Mesothelial cell of epicardium (in vitro differentiated cells): ENCODE measurements around the gene ARL10. TPM values are rescaled to one million over a fixed set of nuclear protein-coding genes. Genes with fewer than 3 reads are reported as not detected.
A peak's percentile ranks its signal among the peaks of the same experiment; 100 is the strongest.

ENCODE experiments used
- DNase-seq, 2 experiments: peaks; one replicate each; pipeline ENCODE4 v3.0.0; 2021; ENCODE audit warnings: low spot score in 2 of 2; ENCODE audit not compliant: unreplicated experiment in 2 of 2
- H3K27ac Mint-ChIP-seq: 2 replicates; pipeline ENCODE4 v1.8.0; 2021; ENCODE audit warnings: mixed read lengths
- H3K27me3 Mint-ChIP-seq: 2 replicates; pipeline ENCODE4 v1.8.0; 2021; ENCODE audit warnings: low read depth, mixed read lengths
- H3K36me3 Mint-ChIP-seq: 2 replicates; pipeline ENCODE4 v1.8.0; 2021; ENCODE audit warnings: mixed read lengths
- H3K4me1 Mint-ChIP-seq: 2 replicates; pipeline ENCODE4 v1.8.0; 2021; ENCODE audit warnings: mixed read lengths
- H3K4me3 Mint-ChIP-seq: 2 replicates; pipeline ENCODE4 v1.8.0; 2021; ENCODE audit warnings: mild to moderate bottlenecking, moderate library complexity, mixed read lengths
- H3K9me3 Mint-ChIP-seq: 2 replicates; pipeline ENCODE4 v1.8.0; 2021; ENCODE audit warnings: mixed read lengths
- total RNA-seq: library from RNA; stranded (reverse); gene quantifications from 3 replicates; pipeline ENCODE4 v1.2.1, GENCODE V29; 2021
- TF ChIP-seq, protein P1 (sequence below): fragments of 200-600 bp; sonication (generic); IDR thresholded peaks from one replicate; pipeline ENCODE4 v1.5.0; 2021; ENCODE audit warnings: antibody characterized with exemption; ENCODE audit not compliant: unreplicated experiment

The ARL10 gene
- total RNA-seq, 1 donor from 2014 or later, result 46.0 TPM

GRCh38 chr5:176391999-176392398 is 26.7 kb downstream of the ARL10 start:
- DNase-seq, result no peak
- TF ChIP-seq, protein P1, sequence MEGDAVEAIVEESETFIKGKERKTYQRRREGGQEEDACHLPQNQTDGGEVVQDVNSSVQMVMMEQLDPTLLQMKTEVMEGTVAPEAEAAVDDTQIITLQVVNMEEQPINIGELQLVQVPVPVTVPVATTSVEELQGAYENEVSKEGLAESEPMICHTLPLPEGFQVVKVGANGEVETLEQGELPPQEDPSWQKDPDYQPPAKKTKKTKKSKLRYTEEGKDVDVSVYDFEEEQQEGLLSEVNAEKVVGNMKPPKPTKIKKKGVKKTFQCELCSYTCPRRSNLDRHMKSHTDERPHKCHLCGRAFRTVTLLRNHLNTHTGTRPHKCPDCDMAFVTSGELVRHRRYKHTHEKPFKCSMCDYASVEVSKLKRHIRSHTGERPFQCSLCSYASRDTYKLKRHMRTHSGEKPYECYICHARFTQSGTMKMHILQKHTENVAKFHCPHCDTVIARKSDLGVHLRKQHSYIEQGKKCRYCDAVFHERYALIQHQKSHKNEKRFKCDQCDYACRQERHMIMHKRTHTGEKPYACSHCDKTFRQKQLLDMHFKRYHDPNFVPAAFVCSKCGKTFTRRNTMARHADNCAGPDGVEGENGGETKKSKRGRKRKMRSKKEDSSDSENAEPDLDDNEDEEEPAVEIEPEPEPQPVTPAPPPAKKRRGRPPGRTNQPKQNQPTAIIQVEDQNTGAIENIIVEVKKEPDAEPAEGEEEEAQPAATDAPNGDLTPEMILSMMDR, result no peak
- Mint-ChIP-seq H3K27me3 (no peaks in the 10 kb centered on the region), H3K4me1 (peaks cover 25% of the 10 kb centered on the region), H3K9me3 (no peaks in the 10 kb centered on the region), H3K36me3 (peaks cover 2% of the 10 kb centered on the region), H3K4me3 (no peak overlapping the region), H3K27ac (no peak overlapping the region)

- Mint-ChIP-seq H3K4me1 (peaks cover 20% of the 10 kb centered on the region), H3K27ac (no peak overlapping the region), H3K36me3 (peaks cover 2% of the 10 kb centered on the region), H3K27me3 (no peaks in the 10 kb centered on the region), H3K9me3 (no peaks in the 10 kb centered on the region), H3K4me3 (no peak overlapping the region)
- DNase-seq, result no peak
- TF ChIP-seq, protein P1, result no peak
These were observed 27.2 kb downstream of the ARL10 start for GRCh38 chr5:176392526-176392925.

- H3K9me3 Mint-ChIP-seq, result no peaks in the 10 kb centered on the region
- TF ChIP-seq, protein P1, result no peak
- no peak overlapping the region for H3K4me3 Mint-ChIP-seq
- H3K36me3 Mint-ChIP-seq, result peaks cover 2% of the 10 kb centered on the region
- H3K27ac Mint-ChIP-seq, result no peak overlapping the region
- no peaks in the 10 kb centered on the region for H3K27me3 Mint-ChIP-seq
- DNase-seq, result no peak
- peaks cover 15% of the 10 kb centered on the region for H3K4me1 Mint-ChIP-seq
These were observed 28.8 kb downstream of the ARL10 start for GRCh38 chr5:176394096-176394495.

DNA sequence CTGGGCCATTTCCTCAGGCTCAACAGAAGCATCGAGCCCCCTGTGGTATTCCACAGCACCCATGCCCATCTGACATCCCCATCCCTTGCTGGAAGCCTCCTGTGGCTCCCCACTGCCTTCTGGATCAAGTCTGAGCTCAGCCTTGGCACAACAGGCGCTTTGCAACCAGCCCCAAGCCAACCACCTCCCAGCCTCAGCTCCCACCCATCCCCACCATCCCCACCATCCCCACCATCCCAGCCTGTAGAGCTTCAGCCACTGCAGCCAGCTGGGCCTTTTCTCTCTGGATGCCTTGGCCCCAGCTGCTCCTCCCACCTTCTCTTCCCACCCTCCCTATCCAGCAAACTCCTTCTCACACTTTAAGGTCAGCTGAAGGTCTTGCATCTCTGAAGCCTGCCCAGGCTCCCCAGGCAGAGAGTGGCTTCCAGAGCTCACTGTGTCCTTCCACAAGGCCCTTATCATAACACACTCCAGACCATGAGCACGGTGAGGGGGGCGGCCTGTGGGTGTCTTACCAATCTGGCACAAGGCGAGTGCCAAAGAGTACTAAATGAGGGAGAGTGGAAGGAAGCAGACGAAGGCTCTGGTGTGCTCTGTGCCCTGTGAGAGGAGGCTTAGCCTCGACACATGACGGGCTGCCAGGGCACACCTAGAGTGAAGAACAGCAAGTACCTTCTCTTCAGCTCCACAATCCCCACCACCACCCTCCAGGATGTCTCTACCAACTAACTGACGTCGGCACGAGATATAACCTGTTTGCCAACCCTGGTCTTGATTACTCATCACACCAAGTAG is 29.8 kb downstream of the ARL10 start:
- Mint-ChIP-seq H3K27me3 (no peaks in the 10 kb centered on the region), H3K9me3 (no peaks in the 10 kb centered on the region), H3K36me3 (peaks cover 2% of the 10 kb centered on the region), H3K27ac (peak overlapping the region; percentile 50), H3K4me3 (no peak overlapping the region), H3K4me1 (peaks cover 8% of the 10 kb centered on the region)
- TF ChIP-seq, protein P1, result no peak
- no peak for DNase-seq

GRCh38 chr5:176396330-176396729 is 31.0 kb downstream of the ARL10 start:
- TF ChIP-seq, protein P1, result no peak
- Mint-ChIP-seq H3K4me3 (no peak overlapping the region), H3K36me3 (peaks cover 2% of the 10 kb centered on the region), H3K4me1 (peaks cover 12% of the 10 kb centered on the region), H3K27ac (peak overlapping the region; percentile 91), H3K27me3 (no peaks in the 10 kb centered on the region), H3K9me3 (no peaks in the 10 kb centered on the region)
- no peak for DNase-seq
